H9 (cell line): ENCODE results near the gene SOX14. TPM values are rescaled to one million over a fixed set of nuclear protein-coding genes. Genes with fewer than 3 reads are reported as not detected.

Experiments
- DNase-seq: peaks from one replicate; pipeline ENCODE4 v3.0.0-alpha.2; 2017
- H2AFZ ChIP-seq: one replicate; pipeline ENCODE4 v1.6.1; 2013; ENCODE audit warnings: mild to moderate bottlenecking, low read length, control low read depth, moderate library complexity
- H2AK5ac ChIP-seq: 2 replicates; pipeline ENCODE4 v1.6.1; 2013; ENCODE audit warnings: low read length, control low read depth, mixed read lengths; ENCODE audit not compliant: insufficient read length
- H2BK120ac ChIP-seq: one replicate; pipeline ENCODE4 v1.6.1; 2013; ENCODE audit warnings: low read depth, mild to moderate bottlenecking, low read length, control low read depth, inconsistent platforms; ENCODE audit not compliant: poor library complexity, severe bottlenecking
- H2BK12ac ChIP-seq: 2 replicates; pipeline ENCODE4 v1.6.1; 2013; ENCODE audit warnings: low read length, control low read depth, mixed read lengths, low read depth; ENCODE audit not compliant: insufficient read length
- H2BK15ac ChIP-seq: 2 replicates; pipeline ENCODE4 v1.6.1; 2013; ENCODE audit warnings: low read depth, low read length, control low read depth
- H2BK20ac ChIP-seq: one replicate; pipeline ENCODE4 v1.6.1; 2013; ENCODE audit warnings: low read depth, mild to moderate bottlenecking, low read length, control low read depth, inconsistent platforms; ENCODE audit not compliant: poor library complexity, severe bottlenecking
- H2BK5ac ChIP-seq: 2 replicates; pipeline ENCODE4 v1.6.1; 2013; ENCODE audit warnings: low read length, control low read depth, mixed read lengths; ENCODE audit not compliant: insufficient read length
- H3K14ac ChIP-seq: 2 replicates; pipeline ENCODE4 v1.6.1; 2013; ENCODE audit warnings: low read length, control low read depth; ENCODE audit not compliant: insufficient read depth
- H3K18ac ChIP-seq: 2 replicates; pipeline ENCODE4 v1.6.1; 2013; ENCODE audit warnings: low read depth, mild to moderate bottlenecking, mixed read lengths, low read length, control low read depth; ENCODE audit not compliant: insufficient read length
- H3K23ac ChIP-seq: 2 replicates; pipeline ENCODE4 v1.6.1; 2013; ENCODE audit warnings: low read length, control low read depth, mixed read lengths, low read depth; ENCODE audit not compliant: insufficient read length
- H3K23me2 ChIP-seq: 2 replicates; pipeline ENCODE4 v1.6.1; 2013; ENCODE audit warnings: low read depth, mild to moderate bottlenecking, mixed read lengths, low read length, control low read depth; ENCODE audit not compliant: insufficient read length, poor library complexity, severe bottlenecking
- H3K27ac ChIP-seq: 2 replicates; pipeline ENCODE4 v1.5.1; 2013; ENCODE audit warnings: low read length, control low read depth, mixed read lengths, low read depth; ENCODE audit not compliant: insufficient read length
- H3K27me3 ChIP-seq: 2 replicates; pipeline ENCODE4 v1.6.1; 2013; ENCODE audit warnings: low read length, control low read depth, inconsistent platforms; ENCODE audit not compliant: insufficient read depth
- H3K4ac ChIP-seq: 2 replicates; pipeline ENCODE4 v1.6.1; 2013; ENCODE audit warnings: low read depth, mild to moderate bottlenecking, control low read depth, inconsistent platforms, low read length, moderate library complexity
- H3K4me1 ChIP-seq: 2 replicates; pipeline ENCODE4 v1.6.1; 2013; ENCODE audit warnings: low read length, control low read depth, inconsistent platforms; ENCODE audit not compliant: insufficient read depth
- H3K4me2 ChIP-seq: 2 replicates; pipeline ENCODE4 v1.6.1; 2013; ENCODE audit warnings: low read length, control low read depth, mixed read lengths; ENCODE audit not compliant: insufficient read length, insufficient read depth
- H3K56ac ChIP-seq: 2 replicates; pipeline ENCODE4 v1.6.1; 2013; ENCODE audit warnings: low read depth, mild to moderate bottlenecking, mixed read lengths, low read length, control low read depth; ENCODE audit not compliant: insufficient read length
- H3K79me1 ChIP-seq: 2 replicates; pipeline ENCODE4 v1.6.1; 2013; ENCODE audit warnings: low read depth, mild to moderate bottlenecking, moderate library complexity, low read length, control low read depth, inconsistent platforms; ENCODE audit not compliant: insufficient read depth, poor library complexity, severe bottlenecking
- H3K79me2 ChIP-seq: 2 replicates; pipeline ENCODE4 v1.6.1; 2013; ENCODE audit warnings: low read length, control low read depth, inconsistent platforms; ENCODE audit not compliant: insufficient read depth
- H3K9ac ChIP-seq: 2 replicates; pipeline ENCODE4 v1.6.1; 2013; ENCODE audit warnings: low read length, control low read depth, mixed read lengths; ENCODE audit not compliant: insufficient read length; ENCODE audit errors: extremely low read depth
- H3K9me3 ChIP-seq: one replicate; pipeline ENCODE4 v1.6.1; 2013; ENCODE audit warnings: low read depth, low read length, inconsistent platforms; ENCODE audit not compliant: control insufficient read depth
- H3T11ph ChIP-seq: one replicate; pipeline ENCODE4 v1.6.1; 2013; ENCODE audit warnings: mild to moderate bottlenecking, low read length, control low read depth, inconsistent platforms
- H4K20me1 ChIP-seq: one replicate; pipeline ENCODE4 v1.6.1; 2013; ENCODE audit not compliant: control insufficient read depth, insufficient read length, insufficient read depth
- H4K5ac ChIP-seq: 2 replicates; pipeline ENCODE4 v1.6.1; 2013; ENCODE audit warnings: low read depth, mild to moderate bottlenecking, mixed read lengths, low read length, control low read depth; ENCODE audit not compliant: insufficient read length
- H4K8ac ChIP-seq: replicated peaks from 2 replicates; pipeline ENCODE4 v1.6.1; 2013; ENCODE audit warnings: low read length, control low read depth, mixed read lengths, low read depth; ENCODE audit not compliant: insufficient read length
- H4K91ac ChIP-seq: 2 replicates; pipeline ENCODE4 v1.6.1; 2013; ENCODE audit warnings: low read depth, mild to moderate bottlenecking, moderate library complexity, mixed read lengths, low read length, control low read depth; ENCODE audit not compliant: insufficient read length
- H3K27ac Mint-ChIP-seq, 3 experiments: 2 replicates in 2 of 3; 3 replicates in 1 of 3; pipeline ENCODE4 v1.8.0; 2020 to 2021; ENCODE audit warnings: mixed read lengths in 3 of 3, mild to moderate bottlenecking in 1 of 3, moderate library complexity in 1 of 3
- H3K27me3 Mint-ChIP-seq: 2 replicates; pipeline ENCODE4 v1.8.0; 2021; ENCODE audit warnings: low read depth, mild to moderate bottlenecking, moderate library complexity, mixed read lengths
- H3K36me3 Mint-ChIP-seq, 3 experiments: 2 replicates in 2 of 3; 3 replicates in 1 of 3; pipeline ENCODE4 v1.8.0; 2020 to 2021; ENCODE audit warnings: low read depth in 3 of 3, mixed read lengths in 3 of 3; ENCODE audit not compliant: insufficient read depth in 1 of 3
- H3K4me1 Mint-ChIP-seq, 2 experiments: 2 replicates each; pipeline ENCODE4 v1.8.0; 2020; ENCODE audit warnings: mixed read lengths in 2 of 2
- H3K4me3 Mint-ChIP-seq, 2 experiments: 2 replicates in 1 of 2; 3 replicates in 1 of 2; pipeline ENCODE4 v1.8.0; 2020 to 2021; ENCODE audit warnings: mild to moderate bottlenecking in 2 of 2, mixed read lengths in 2 of 2, moderate library complexity in 1 of 2
- H3K9me3 Mint-ChIP-seq, 2 experiments: 2 replicates in 1 of 2; 3 replicates in 1 of 2; pipeline ENCODE4 v1.8.0; 2020; ENCODE audit warnings: mild to moderate bottlenecking in 2 of 2, mixed read lengths in 2 of 2, moderate library complexity in 1 of 2
- CTCF ChIP-seq: fragments of 200-600 bp; sonication (generic); conservative IDR thresholded peaks from 3 replicates; pipeline ENCODE4 v1.8.0; 2021; ENCODE audit warnings: antibody characterized with exemption, mild to moderate bottlenecking
- WGBS: extraction: QIAGEN DNeasy Blood & Tissue Kit; methylation state at CpG from one replicate; pipeline ENCODE4 v1.1.7; 2013; ENCODE audit warnings: missing lambda C conversion rate, low lambda C conversion rate, mixed read lengths; ENCODE audit not compliant: insufficient read length; ENCODE audit errors: extremely low coverage; 5-methylcytosine and 5-hydroxymethylcytosine counted together
- total RNA-seq: library from RNA; stranded (reverse); gene quantifications from 2 replicates; pipeline ENCODE4 v1.2.1, GENCODE V29; 2021

The SOX14 gene
- total RNA-seq, 1 experiment from 2014 or later, result 0.57 TPM

- no peak overlapping the region for H3K4ac ChIP-seq
- H3K79me2 ChIP-seq, result no peaks in the 10 kb centered on the region
- Mint-ChIP-seq H3K9me3 (peaks cover 0 to 3% of the 10 kb centered on the region in 2 experiments; a peak in 3 of 5 replicates), H3K4me3 (peak overlapping the region in 1 of 2 experiments; percentile 72; a peak in 3 of 5 replicates), H3K27me3 (peaks cover 99% of the 10 kb centered on the region), H3K4me1 (peaks cover 49 to 58% of the 10 kb centered on the region in 2 experiments), H3K27ac (no peak overlapping the region), H3K36me3 (peaks cover 0 to 1% (median 0%) of the 10 kb centered on the region in 3 experiments; a peak in 1 of 7 replicates)
- no peak overlapping the region for H3K27ac ChIP-seq
- no peak overlapping the region for H2BK120ac ChIP-seq
- no peak overlapping the region for H2AK5ac ChIP-seq
- H3K14ac ChIP-seq, result no peak overlapping the region
- H4K91ac ChIP-seq, result no peak overlapping the region
- peaks cover 66% of the 10 kb centered on the region for H3K27me3 ChIP-seq
- H3K56ac ChIP-seq, result no peak overlapping the region
- DNase-seq, result no peak
- WGBS, result no CpG with 5 or more reads among the region's 24 CpGs
- H4K20me1 ChIP-seq, result peaks cover 3% of the 10 kb centered on the region
- no peak overlapping the region for H2BK20ac ChIP-seq
- peaks cover 9% of the 10 kb centered on the region for H3K23me2 ChIP-seq
- no peaks in the 10 kb centered on the region for H3K4me1 ChIP-seq
- H3T11ph ChIP-seq, result no peak overlapping the region
- peak overlapping the region; percentile 43 for H3K4me2 ChIP-seq
- H3K23ac ChIP-seq, result no peak overlapping the region
- no peak overlapping the region for H2BK5ac ChIP-seq
- no peak overlapping the region for H2BK12ac ChIP-seq
- no peak overlapping the region for H2AFZ ChIP-seq
- no peaks in the 10 kb centered on the region for H3K9me3 ChIP-seq
- no peak overlapping the region for H4K8ac ChIP-seq
- H4K5ac ChIP-seq, result no peak overlapping the region
- no peak overlapping the region for H2BK15ac ChIP-seq
- no peaks in the 10 kb centered on the region for H3K79me1 ChIP-seq
- H3K18ac ChIP-seq, result no peak overlapping the region
- no peak overlapping the region for H3K9ac ChIP-seq
- TF ChIP-seq CTCF, result no peak
Observed at GRCh38 chr3:137761099-137761562, 3.0 kb upstream of the SOX14 start.
